OCI-LY7 (cell line): ENCODE results near the gene SCN4B. TPM values are rescaled to one million over a fixed set of nuclear protein-coding genes. Genes with fewer than 3 reads are reported as not detected.

Experiments
- BruUV-seq: library from RNA; stranded (reverse); fragments of 400-500 nt; replicated peaks from 2 replicates; lab custom pipeline; 2021; lab: Mats Ljungman, UMichigan
- CTCF ChIA-PET: fragments of 300-600 bp; sonication (Branson Sonifier 250); formaldehyde crosslinking; loops from one replicate; lab custom pipeline; 2022; ENCODE audit warnings: antibody characterized with exemption; ENCODE audit not compliant: unreplicated experiment; lab: Charles Lee
- POLR2A ChIA-PET: fragments of 300-600 bp; sonication (Branson Sonifier 250); formaldehyde crosslinking; loops from one replicate; lab custom pipeline; 2022; ENCODE audit warnings: antibody characterized with exemption; lab: Charles Lee
- DNase-seq: peaks from one replicate; pipeline ENCODE4 v3.0.0-alpha.2; 2015; ENCODE audit warnings: low spot score
- H2AFZ ChIP-seq: fragments of 200-600 bp; sonication (generic), shearing (Covaris generic); 2 replicates; pipeline ENCODE4 v1.6.1; 2014; ENCODE audit warnings: mild to moderate bottlenecking, antibody characterized with exemption, low read length, moderate library complexity
- H3K27ac ChIP-seq: fragments of 200-600 bp; sonication (generic); 2 replicates; pipeline ENCODE4 v1.5.1; 2014; ENCODE audit warnings: mixed run types, low read depth, mild to moderate bottlenecking, moderate library complexity, low read length, inconsistent platforms; ENCODE audit not compliant: poor library complexity, severe bottlenecking
- H3K36me3 ChIP-seq: fragments of 200-600 bp; sonication (generic); 2 replicates; pipeline ENCODE4 v1.6.1; 2014; ENCODE audit warnings: mild to moderate bottlenecking, antibody characterized with exemption, low read length, moderate library complexity, mixed read lengths; ENCODE audit not compliant: insufficient read depth
- H3K4me1 ChIP-seq: fragments of 200-600 bp; sonication (generic); 2 replicates; pipeline ENCODE4 v1.5.1; 2014; ENCODE audit warnings: mild to moderate bottlenecking, low read length; ENCODE audit not compliant: insufficient read depth, poor library complexity, severe bottlenecking
- H3K4me2 ChIP-seq: fragments of 200-600 bp; sonication (generic); 2 replicates; pipeline ENCODE4 v1.6.1; 2014; ENCODE audit warnings: mild to moderate bottlenecking, low read length
- H3K4me3 ChIP-seq: fragments of 200-600 bp; sonication (generic); 2 replicates; pipeline ENCODE4 v1.5.1; 2014; ENCODE audit warnings: mild to moderate bottlenecking, low read depth, low read length; ENCODE audit not compliant: poor library complexity, severe bottlenecking
- H3K79me2 ChIP-seq: fragments of 200-600 bp; sonication (generic); 2 replicates; pipeline ENCODE4 v1.6.1; 2016; ENCODE audit warnings: low read depth, mild to moderate bottlenecking, low read length, moderate library complexity, mixed read lengths; ENCODE audit not compliant: insufficient read depth
- H3K9me2 ChIP-seq: fragments of 200-600 bp; sonication (generic); 2 replicates; pipeline ENCODE4 v1.6.1; 2016; ENCODE audit warnings: mild to moderate bottlenecking, low read length, mixed read lengths; ENCODE audit not compliant: insufficient read depth
- H3K9me3 ChIP-seq: fragments of 200-600 bp; sonication (generic); 2 replicates; pipeline ENCODE4 v1.6.1; 2014; ENCODE audit warnings: mild to moderate bottlenecking, mixed run types, low read length, mixed read lengths
- H4K20me1 ChIP-seq: fragments of 200-600 bp; sonication (generic); 2 replicates; pipeline ENCODE4 v1.6.1; 2014; ENCODE audit warnings: mild to moderate bottlenecking, antibody characterized with exemption, low read length, moderate library complexity, mixed read lengths; ENCODE audit not compliant: insufficient read depth
- CTCF ChIP-seq: fragments of 200-600 bp; sonication (generic); conservative IDR thresholded peaks from 2 replicates; pipeline ENCODE4 v1.5.1; 2014; ENCODE audit warnings: mild to moderate bottlenecking, antibody characterized with exemption, low read length, moderate library complexity, mixed read lengths
- EZH2phosphoT487 ChIP-seq: fragments of 200-600 bp; sonication (generic); IDR thresholded peaks from 2 replicates; pipeline ENCODE4 v1.6.1; 2018; ENCODE audit warnings: low read depth, borderline replicate concordance, mild to moderate bottlenecking, mixed run types, antibody characterized with exemption, low read length, moderate library complexity, mixed read lengths
- intact Hi-C: fragments of 100-400 bp; cut with micrococcal nuclease; formaldehyde crosslinking; loops from one replicate; pipeline ENCODE4 v1.10.0; 2022; ENCODE audit not compliant: unreplicated experiment
- total RNA-seq, 2 experiments: library from RNA; depleted of rRNA in 1 of 2; stranded (reverse); fragments of >200 nt in 1 of 2; shearing (Covaris generic) in 1 of 2; gene quantifications; 2 replicates each; pipeline ENCODE4 v1.2.3, GENCODE V29; 2014 to 2022

Gene SCN4B
- total RNA-seq, 2 experiments from 2014 or later: not detected

DNA sequence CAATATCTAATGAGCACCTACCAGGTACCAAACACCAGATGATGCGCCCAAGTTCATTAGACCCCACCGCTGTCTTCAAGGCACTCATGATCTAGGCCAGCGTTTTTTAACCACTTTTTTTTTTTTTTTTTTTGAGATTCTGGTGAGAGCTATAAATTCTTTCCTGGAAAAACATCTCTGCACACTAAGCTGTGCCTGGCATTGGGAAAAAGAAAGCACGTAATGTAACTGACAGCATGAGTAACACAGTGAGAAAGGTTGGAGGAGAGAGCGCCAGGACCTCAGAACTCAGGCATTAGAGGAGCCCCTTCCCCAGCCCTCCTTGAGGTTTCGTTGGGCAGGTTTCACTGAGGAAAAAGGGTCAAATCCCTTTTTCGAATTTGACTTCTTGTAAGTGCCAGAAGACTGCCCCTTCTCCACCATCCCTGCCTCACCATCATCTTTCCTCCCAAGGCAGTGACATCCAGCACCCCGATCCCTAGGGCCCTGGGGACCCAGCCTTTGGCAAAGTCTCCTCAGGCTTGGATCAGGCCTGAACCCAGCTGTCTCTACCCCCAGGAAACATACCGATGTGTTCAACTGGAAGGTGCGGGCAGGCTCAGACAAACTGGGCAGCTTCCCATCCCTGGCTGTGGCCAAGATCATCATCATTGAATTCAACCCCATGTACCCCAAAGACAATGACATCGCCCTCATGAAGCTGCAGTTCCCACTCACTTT, 39.8 kb downstream of the SCN4B start:
- Histone ChIP-seq H3K36me3 (no peaks in the 10 kb centered on the region), H3K9me2 (no peaks in the 10 kb centered on the region), H3K27ac (no peak overlapping the region), H3K4me2 (no peak overlapping the region), H3K4me1 (no peaks in the 10 kb centered on the region), H3K4me3 (no peak overlapping the region), H4K20me1 (no peaks in the 10 kb centered on the region), H3K79me2 (no peaks in the 10 kb centered on the region), H3K9me3 (no peaks in the 10 kb centered on the region), H2AFZ (no peak overlapping the region)
- no peak for DNase-seq
- ChIA-PET CTCF (no interaction called here), POLR2A (interaction anchor here (0.6 kb wide), 3 partner anchors 11 to 480 kb away, joined by 3 to 6 read pairs (median 3); no protein-coding TSS in a partner anchor)
- no TSS peak for BruUV-seq
- TF ChIP-seq EZH2phosphoT487 (no peak), CTCF (no peak)
- intact Hi-C loops: no loop called here

DNA sequence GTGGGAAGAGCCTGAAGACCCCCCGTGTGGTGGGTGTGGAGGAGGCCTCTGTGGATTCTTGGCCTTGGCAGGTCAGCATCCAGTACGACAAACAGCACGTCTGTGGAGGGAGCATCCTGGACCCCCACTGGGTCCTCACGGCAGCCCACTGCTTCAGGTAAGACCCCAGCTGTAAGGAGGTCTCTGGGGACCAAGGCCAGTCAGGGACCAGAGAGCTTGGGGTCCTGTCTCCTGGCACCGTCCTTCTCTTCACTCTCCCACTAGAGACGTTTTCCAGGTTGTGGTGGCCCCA, 40.9 kb downstream of the SCN4B start:
- no TSS peak for BruUV-seq
- Histone ChIP-seq H4K20me1 (no peaks in the 10 kb centered on the region), H2AFZ (no peak overlapping the region), H3K36me3 (no peaks in the 10 kb centered on the region), H3K9me3 (no peaks in the 10 kb centered on the region), H3K4me2 (no peak overlapping the region), H3K9me2 (no peaks in the 10 kb centered on the region), H3K4me1 (no peaks in the 10 kb centered on the region), H3K4me3 (no peak overlapping the region), H3K27ac (no peak overlapping the region), H3K79me2 (no peaks in the 10 kb centered on the region)
- POLR2A ChIA-PET: no interaction called here
- DNase-seq: no peak
- intact Hi-C loops: no loop called here
- CTCF ChIA-PET: no interaction called here
- TF ChIP-seq CTCF (no peak), EZH2phosphoT487 (no peak)

- Histone ChIP-seq H3K4me2 (no peak overlapping the region), H3K4me1 (no peaks in the 10 kb centered on the region), H3K36me3 (no peaks in the 10 kb centered on the region), H3K79me2 (no peaks in the 10 kb centered on the region), H3K4me3 (no peak overlapping the region), H4K20me1 (no peaks in the 10 kb centered on the region), H3K9me2 (no peaks in the 10 kb centered on the region), H3K27ac (no peak overlapping the region), H2AFZ (no peak overlapping the region), H3K9me3 (no peaks in the 10 kb centered on the region)
- CTCF ChIA-PET: no interaction called here
- TF ChIP-seq EZH2phosphoT487 (no peak), CTCF (no peak)
- POLR2A ChIA-PET: no interaction called here
- intact Hi-C loops: no loop called here
- no TSS peak for BruUV-seq
- DNase-seq: no peak
Observed at GRCh38 chr11:118111019-118111743, 41.4 kb downstream of the SCN4B start.
